ENCODE measurements around the gene FOXO4. TPM values are rescaled to one million over a fixed set of nuclear protein-coding genes. Genes with fewer than 3 reads are reported as not detected.

Gene FOXO4
- 0.87 to 2.2 TPM (median 1.3 TPM) in 5 replicates for total RNA-seq (2022; extraction: Qiagen RNA extraction; ENCODE audit: low read depth)

DNA sequence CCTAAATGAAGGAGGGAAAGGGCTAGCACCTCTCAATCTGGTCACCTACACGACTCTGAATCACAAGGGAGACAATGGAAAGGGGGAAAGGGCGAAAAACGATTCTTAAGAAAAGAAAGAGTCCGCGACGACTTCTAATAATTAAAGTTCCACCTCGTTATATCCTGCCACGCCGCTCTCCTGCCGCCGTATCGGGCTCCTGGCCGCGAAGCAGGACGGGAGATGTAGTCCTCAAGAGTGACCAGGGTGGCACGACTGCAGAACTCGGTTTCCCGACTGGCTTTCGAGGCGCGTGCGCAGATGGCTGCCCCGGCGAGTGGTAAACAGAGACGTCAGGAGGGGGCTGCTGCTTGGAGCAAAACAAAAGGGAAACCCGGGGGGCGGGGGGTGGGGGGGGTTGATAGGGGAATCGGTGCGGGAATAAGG lies at the start of gene FOXO4:
FOXO4 (plus strand) TSS at position 297 of the 426 bp plus-strand sequence. CDS start 678 bp downstream, outside the sequence.

DNA sequence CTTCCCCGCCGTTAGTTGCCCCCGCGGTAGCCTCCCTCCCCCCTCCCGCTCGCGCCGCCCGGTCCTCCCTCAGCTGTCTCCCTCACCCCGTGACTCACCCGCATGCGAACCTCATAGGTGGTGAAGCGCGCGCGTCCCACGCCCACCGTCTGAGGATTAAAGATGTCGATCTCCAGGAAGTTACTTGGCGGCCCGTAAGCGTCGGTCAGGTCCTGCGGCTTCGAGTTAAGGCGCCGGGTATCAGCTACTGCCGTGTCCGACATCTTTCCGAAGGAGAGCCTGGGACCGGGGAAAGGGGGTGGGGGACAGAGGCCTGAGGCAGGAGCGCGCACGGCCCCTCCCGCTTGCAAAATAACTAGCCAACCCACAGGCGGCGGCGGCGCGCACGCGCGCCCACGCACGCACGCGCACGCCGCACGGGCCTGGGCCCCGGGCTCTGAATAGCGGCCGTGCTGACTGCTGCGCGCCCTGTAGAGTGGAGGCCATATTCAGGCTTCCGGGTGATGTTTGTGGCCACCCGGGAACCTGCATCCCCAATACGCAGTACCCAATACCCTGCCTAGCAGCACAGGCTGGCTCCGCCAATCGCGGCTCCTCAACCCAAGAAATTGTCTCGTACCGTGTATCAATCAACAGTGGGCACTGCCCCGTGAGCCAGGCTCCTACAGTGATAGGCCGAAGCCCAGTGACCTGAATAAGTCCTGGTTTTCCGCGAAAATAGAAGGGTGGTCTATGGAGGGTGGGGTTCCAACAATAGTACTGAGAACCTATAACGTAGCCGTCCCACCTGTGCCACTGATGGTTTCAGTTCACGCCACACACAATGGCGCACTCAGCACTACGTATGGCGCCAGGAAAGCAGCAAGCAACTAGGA lies 27.4 kb upstream of the FOXO4 start, which contains the start of gene SNX12:
SNX12 (minus strand) TSS at position 291 of the 875 bp plus-strand sequence; CDS start at position 263, 28 bp downstream.

DNA sequence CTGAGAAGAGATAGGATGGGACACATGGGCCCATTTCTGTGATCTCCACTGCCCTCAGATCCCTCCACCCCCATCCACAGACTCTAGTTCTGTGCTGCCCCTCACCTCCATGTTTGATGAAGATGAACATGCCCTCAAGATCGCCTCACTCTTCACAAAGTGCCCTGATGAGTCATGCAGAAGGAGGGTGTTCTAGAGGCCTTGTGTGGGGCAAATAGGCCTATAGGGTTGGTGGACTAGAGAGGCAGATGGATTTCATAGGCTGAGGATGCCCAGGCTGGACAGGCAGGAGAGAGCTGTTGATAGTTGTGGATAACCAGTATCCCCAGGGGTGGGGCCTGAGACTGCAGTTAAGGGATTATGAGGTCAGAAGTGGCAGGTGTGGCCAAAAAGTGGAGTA lies 10.8 kb downstream of the FOXO4 start, which contains the start of gene CXorf65:
CXorf65 (minus strand) TSS at position 314 of the 400 bp plus-strand sequence; CDS start at position 130, 184 bp downstream.

GRCh38 chrX:71111141-71111843 lies 15.6 kb downstream of the FOXO4 start, which contains the start of gene IL2RG:
IL2RG (minus strand) TSS chrX:71111577; CDS start chrX:71111539, 38 bp downstream.

GRCh38 chrX:71118032-71118984 lies 22.7 kb downstream of the FOXO4 start, which contains the start of gene MED12:
MED12 (plus strand) TSS chrX:71118596; CDS start chrX:71118755, 159 bp downstream.

GRCh38 chrX:71144651-71145050 lies 49.0 kb downstream of the FOXO4 start, which contains the start of gene NLGN3:
NLGN3 (plus strand) TSS chrX:71144841; CDS start chrX:71147750, 2,909 bp downstream.

Other genes starting within 250 kb of the FOXO4 start
- gene TEX11, start 187.1 kb upstream of the FOXO4 start, total RNA-seq (2022; extraction: Qiagen RNA extraction; ENCODE audit: low read depth) = not detected in 5 replicates
- gene SLC7A3, start 164.8 kb upstream of the FOXO4 start, total RNA-seq (2022; extraction: Qiagen RNA extraction; ENCODE audit: low read depth) = not detected in 5 replicates
- 71.6 to 80.6 TPM (median 75.0 TPM) in 5 replicates for gene SNX12, start 27.5 kb upstream of the FOXO4 start, total RNA-seq (2022; extraction: Qiagen RNA extraction; ENCODE audit: low read depth)
- gene CXorf65, start 10.9 kb downstream of the FOXO4 start, total RNA-seq (2022; extraction: Qiagen RNA extraction; ENCODE audit: low read depth) = not detected in 5 replicates
- gene IL2RG, start 15.7 kb downstream of the FOXO4 start, total RNA-seq (2022; extraction: Qiagen RNA extraction; ENCODE audit: low read depth) = 0.21 to 0.24 TPM (median 0.23 TPM) in 4 of 5 replicates, not detected in the other
- 9.6 to 13.4 TPM (median 11.6 TPM) in 5 replicates for gene MED12, start 22.7 kb downstream of the FOXO4 start, total RNA-seq (2022; extraction: Qiagen RNA extraction; ENCODE audit: low read depth)
- 0.89 to 1.0 TPM (median 1.00 TPM) in 5 replicates for gene NLGN3, start 49.0 kb downstream of the FOXO4 start, total RNA-seq (2022; extraction: Qiagen RNA extraction; ENCODE audit: low read depth)
- gene GJB1, start 127.4 kb downstream of the FOXO4 start, total RNA-seq (2022; extraction: Qiagen RNA extraction; ENCODE audit: low read depth) = 0.19 TPM in 1 of 5 replicates, not detected in the others
- gene ZMYM3, start 158.3 kb downstream of the FOXO4 start, total RNA-seq (2022; extraction: Qiagen RNA extraction; ENCODE audit: low read depth) = 10.5 to 14.4 TPM (median 11.4 TPM) in 5 replicates
- gene NONO, start 187.8 kb downstream of the FOXO4 start, total RNA-seq (2022; extraction: Qiagen RNA extraction; ENCODE audit: low read depth) = 363 to 404 TPM (median 378 TPM) in 5 replicates
- gene ITGB1BP2, start 205.9 kb downstream of the FOXO4 start, total RNA-seq (2022; extraction: Qiagen RNA extraction; ENCODE audit: low read depth) = 0.65 to 1.1 TPM (median 0.80 TPM) in 5 replicates